GM13977 (cell line): ENCODE measurements around the gene CNTNAP2.

Experiments
- DNase-seq: peaks from one replicate; pipeline ENCODE4 v3.0.0; 2012; ENCODE audit warnings: low spot score
- in situ Hi-C: fragments of 300-500 bp; cut with MboI; formaldehyde crosslinking; loops from one replicate; pipeline ENCODE4 v1.12.0; 2022; ENCODE audit warnings: low sequenced_read_pairs, low pct_unique_long_range_greater_than_20kb, mixed read lengths, inconsistent platforms; ENCODE audit not compliant: unreplicated experiment
- TF ChIP-seq, protein P1 (sequence below): IDR thresholded peaks from 2 replicates; pipeline ENCODE4 v1.5.1; 2012; ENCODE audit warnings: mild to moderate bottlenecking, control low read depth; ENCODE audit not compliant: insufficient read depth; ENCODE audit errors: extremely low read depth, missing control alignments

Gene CNTNAP2

DNA sequence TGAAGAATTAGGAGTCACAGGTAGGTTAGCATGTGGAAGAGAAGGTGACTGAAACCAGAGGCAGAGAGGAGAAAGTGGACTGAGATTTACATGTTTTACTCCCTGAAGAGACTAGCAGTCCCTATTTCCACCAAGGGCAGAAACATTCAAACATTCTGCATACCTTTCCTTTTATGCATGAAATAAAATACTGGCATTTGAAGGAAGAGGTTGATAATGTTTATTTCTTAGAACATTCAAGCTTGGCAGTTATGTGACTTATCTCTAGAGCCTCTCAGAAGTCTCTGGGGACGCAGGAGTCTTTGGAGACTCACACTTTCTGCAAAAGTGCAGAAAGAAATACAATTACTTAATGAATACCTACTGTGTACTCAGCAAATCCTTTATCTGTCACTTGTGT is 1966.8 kb downstream of the CNTNAP2 start:
- in situ Hi-C loops, result no loop called here

DNA sequence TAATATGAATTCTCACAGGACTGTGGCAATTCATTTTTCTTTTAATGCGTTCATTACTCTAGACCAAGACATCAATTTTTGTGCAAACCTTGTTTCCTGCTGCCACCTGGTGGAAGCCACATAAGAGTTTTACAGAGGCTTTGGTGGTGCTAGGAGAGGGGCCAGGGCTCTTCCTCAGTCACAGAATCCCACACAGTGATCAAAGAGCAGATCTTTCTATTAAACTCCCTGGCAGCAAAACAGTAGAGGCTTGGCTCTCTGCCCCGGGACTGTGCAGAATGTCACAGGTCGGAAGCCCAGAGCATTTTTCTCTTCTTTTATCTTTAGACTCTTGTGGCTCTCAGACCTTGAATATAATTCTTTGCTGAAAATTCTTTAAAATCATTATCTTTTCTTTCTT is 1967.5 kb downstream of the CNTNAP2 start:
- DNase-seq, result peak; percentile 12
- in situ Hi-C loops, result no loop called here
- TF ChIP-seq, protein P1, sequence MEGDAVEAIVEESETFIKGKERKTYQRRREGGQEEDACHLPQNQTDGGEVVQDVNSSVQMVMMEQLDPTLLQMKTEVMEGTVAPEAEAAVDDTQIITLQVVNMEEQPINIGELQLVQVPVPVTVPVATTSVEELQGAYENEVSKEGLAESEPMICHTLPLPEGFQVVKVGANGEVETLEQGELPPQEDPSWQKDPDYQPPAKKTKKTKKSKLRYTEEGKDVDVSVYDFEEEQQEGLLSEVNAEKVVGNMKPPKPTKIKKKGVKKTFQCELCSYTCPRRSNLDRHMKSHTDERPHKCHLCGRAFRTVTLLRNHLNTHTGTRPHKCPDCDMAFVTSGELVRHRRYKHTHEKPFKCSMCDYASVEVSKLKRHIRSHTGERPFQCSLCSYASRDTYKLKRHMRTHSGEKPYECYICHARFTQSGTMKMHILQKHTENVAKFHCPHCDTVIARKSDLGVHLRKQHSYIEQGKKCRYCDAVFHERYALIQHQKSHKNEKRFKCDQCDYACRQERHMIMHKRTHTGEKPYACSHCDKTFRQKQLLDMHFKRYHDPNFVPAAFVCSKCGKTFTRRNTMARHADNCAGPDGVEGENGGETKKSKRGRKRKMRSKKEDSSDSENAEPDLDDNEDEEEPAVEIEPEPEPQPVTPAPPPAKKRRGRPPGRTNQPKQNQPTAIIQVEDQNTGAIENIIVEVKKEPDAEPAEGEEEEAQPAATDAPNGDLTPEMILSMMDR, result peak; percentile 78

More for the DNA sequence above, 1966.8 kb downstream of the CNTNAP2 start:
- TF ChIP-seq, protein P1, result no peak
- no peak for DNase-seq

DNA sequence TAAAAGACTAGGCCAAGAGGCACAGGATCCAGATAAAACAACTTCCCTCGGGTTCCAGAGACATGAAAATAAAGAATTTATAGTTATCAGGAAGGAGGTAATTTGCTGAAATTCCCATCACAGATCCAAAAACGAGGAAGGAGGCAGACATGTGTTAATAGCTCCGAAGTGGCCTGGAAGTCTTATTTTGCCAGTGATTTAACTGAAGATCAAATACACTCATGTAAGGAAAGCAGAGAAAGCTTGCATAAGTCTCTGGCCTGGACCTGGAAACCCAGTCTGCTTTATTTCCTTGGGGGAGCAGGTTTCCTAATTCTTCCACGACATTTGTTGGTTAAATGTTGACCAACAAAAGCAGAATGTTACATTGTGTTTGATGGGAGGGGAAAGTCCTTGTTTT is 1975.3 kb downstream of the CNTNAP2 start:
- in situ Hi-C loops, result no loop called here
- no peak for DNase-seq
- TF ChIP-seq, protein P1, result no peak

DNA sequence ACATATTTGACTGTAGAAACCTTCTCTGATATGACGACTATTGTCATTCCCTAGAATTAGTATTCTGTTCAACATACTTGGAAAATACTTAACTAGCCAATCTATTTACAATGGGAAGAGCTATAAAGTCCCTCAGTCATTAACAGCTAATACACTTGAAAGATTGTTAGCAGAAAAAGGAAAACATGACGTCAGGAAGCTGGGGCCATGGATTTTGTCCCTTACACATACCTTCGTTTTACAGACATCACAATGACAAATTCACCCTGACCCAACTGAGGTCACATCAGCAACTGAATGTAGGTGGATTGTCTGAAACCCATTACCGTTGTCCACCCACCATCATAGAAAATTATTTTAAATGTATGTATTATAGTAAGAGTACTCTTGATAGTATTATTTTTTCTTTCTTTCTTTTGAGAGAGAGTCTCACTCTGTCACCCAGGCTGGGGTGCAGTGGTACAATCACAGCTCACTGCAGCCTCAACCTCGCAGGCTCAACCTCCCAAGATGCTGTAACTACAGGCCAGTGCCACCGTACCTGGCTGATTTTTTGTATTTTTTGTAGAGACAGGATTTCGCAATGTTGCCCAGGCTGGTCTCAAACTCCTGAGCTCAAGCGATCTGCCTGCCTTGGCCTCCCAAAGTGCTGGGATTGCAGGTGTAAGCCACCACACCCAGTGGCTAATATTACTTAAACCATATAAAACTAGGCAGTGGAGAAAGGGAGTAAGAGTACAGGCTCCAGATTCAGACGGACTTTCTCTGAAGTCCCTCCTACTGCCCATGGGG is 1977.0 kb downstream of the CNTNAP2 start:
- TF ChIP-seq, protein P1, result no peak
- no peak for DNase-seq
- in situ Hi-C loops, result no loop called here

DNA sequence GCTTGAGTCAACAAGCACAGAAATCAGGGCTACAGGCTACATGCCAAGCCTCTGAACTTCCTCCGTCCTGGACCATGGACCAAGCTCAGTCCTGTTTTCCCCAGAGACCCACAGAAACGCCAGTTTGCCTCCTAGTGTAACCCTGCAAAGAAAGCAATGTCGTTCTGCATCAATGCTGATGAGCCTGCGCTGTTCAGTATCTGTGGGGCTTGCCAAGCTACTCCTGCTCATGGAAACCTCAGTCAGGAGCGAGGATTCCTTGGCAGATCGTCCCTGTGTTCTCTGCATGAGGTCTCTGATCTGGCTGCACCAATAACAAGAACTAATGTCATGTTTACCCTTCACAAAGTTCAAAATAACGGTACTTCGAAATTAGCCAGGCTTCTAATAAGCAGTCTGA is 1978.5 kb downstream of the CNTNAP2 start:
- TF ChIP-seq, protein P1, result no peak
- in situ Hi-C loops, result no loop called here
- no peak for DNase-seq

DNA sequence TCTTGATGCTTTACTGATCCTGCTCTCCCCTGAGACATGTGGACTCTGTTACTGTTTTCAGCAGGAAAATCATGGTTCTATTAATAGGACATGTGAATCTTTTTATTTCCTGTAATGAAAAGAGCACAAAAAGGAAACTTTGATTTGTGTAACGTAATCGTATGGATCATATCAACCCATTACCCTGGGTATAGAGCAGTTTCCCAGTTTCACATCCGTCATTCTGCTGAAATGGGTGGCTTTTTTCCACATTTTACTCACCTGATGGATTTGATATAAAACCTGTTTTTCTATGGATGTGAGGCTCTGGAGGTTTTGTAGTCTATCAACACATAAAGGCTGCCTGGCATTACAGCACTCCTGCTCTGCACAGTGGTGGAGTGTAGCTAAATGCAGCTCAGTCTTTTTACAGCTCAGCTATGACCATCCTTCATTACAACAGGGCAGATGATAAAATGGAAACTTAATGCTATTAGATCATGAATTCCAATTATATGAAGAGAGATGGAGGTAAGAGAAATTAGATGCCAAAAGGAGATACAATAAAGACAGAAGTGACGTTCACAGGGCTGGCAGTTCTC is 1987.6 kb downstream of the CNTNAP2 start:
- DNase-seq, result no peak
- TF ChIP-seq, protein P1, result no peak
- in situ Hi-C loops, result no loop called here
